Endothelial cell of umbilical vein (primary cell): ENCODE results near the gene SLC7A7. TPM values are rescaled to one million over a fixed set of nuclear protein-coding genes. Genes with fewer than 3 reads are reported as not detected.
A peak's percentile ranks its signal among the peaks of the same experiment; 100 is the strongest.

Experiments used
- BruUV-seq: library from RNA; stranded (reverse); fragments of 400-500 nt; replicated peaks from 2 replicates; lab custom pipeline; 2021; lab: Mats Ljungman, UMichigan
- CTCF ChIA-PET: fragments of 300-600, 350-600 bp; sonication (Branson Sonifier 250); formaldehyde crosslinking; loops from one replicate; lab custom pipeline; 2021; ENCODE audit warnings: antibody characterized with exemption, inconsistent platforms; lab: Charles Lee
- POLR2A ChIA-PET: fragments of 300-600, 350-600 bp; sonication (Branson Sonifier 250); formaldehyde crosslinking; loops from one replicate; lab custom pipeline; 2021; ENCODE audit warnings: antibody characterized with exemption, inconsistent platforms; lab: Charles Lee
- DNase-seq: peaks from one replicate; pipeline ENCODE4 v3.0.0-alpha.2; 2011; ENCODE audit warnings: low read depth, low spot score
- FAIRE-seq: peaks from 2 replicates; lab custom pipeline; 2011; peaks lifted over from hg19 to GRCh38; lab: Jason Lieb, UNC
- H2AFZ ChIP-seq: 2 replicates; pipeline ENCODE4 v1.6.0; 2012; ENCODE audit warnings: low read depth, low read length, control low read depth, inconsistent platforms
- H3K27ac ChIP-seq: 2 replicates; pipeline ENCODE4 v1.5.1; 2011; ENCODE audit warnings: low read depth, mild to moderate bottlenecking, control low read depth, low read length, moderate library complexity; ENCODE audit not compliant: insufficient read depth
- H3K27me3 ChIP-seq, 2 experiments: 2 replicates each; pipeline versions ENCODE4 v1.6.0 to v1.6.1; 2011; ENCODE audit warnings: low read length in 2 of 2, mixed read lengths in 1 of 2; ENCODE audit not compliant: control insufficient read depth in 2 of 2, insufficient read depth in 2 of 2
- H3K36me3 ChIP-seq, 2 experiments: 2 replicates in 1 of 2; 3 replicates in 1 of 2; pipeline ENCODE4 v1.5.1; 2011; ENCODE audit warnings: low read length in 2 of 2, mild to moderate bottlenecking in 1 of 2, moderate library complexity in 1 of 2; ENCODE audit not compliant: control insufficient read depth in 2 of 2, insufficient read depth in 2 of 2; ENCODE audit errors: extremely low read depth in 1 of 2
- H3K4me1 ChIP-seq: 3 replicates; pipeline ENCODE4 v1.5.1; 2011; ENCODE audit warnings: mild to moderate bottlenecking, low read length; ENCODE audit not compliant: control insufficient read depth, insufficient read depth; ENCODE audit errors: extremely low read depth
- H3K4me2 ChIP-seq: 2 replicates; pipeline ENCODE4 v1.6.1; 2011; ENCODE audit warnings: low read length, control low read depth, mixed read lengths; ENCODE audit not compliant: insufficient read depth
- H3K4me3 ChIP-seq, 3 experiments: fragments of 200-600 bp in 1 of 3; sonication (generic), shearing (Covaris generic) in 1 of 3; replicated peaks in 1 of 3; 2 replicates each; pipeline ENCODE4 v1.5.1; 2011 to 2016; ENCODE audit warnings: control low read depth in 3 of 3, low read length in 3 of 3, mild to moderate bottlenecking in 2 of 3, inconsistent platforms in 1 of 3, low read depth in 1 of 3, moderate library complexity in 1 of 3; ENCODE audit not compliant: insufficient read depth in 1 of 3
- H3K79me2 ChIP-seq: 2 replicates; pipeline ENCODE4 v1.6.0; 2012; ENCODE audit warnings: low read length, inconsistent platforms; ENCODE audit not compliant: control insufficient read depth, insufficient read depth
- H3K9ac ChIP-seq: replicated peaks from 2 replicates; pipeline ENCODE3; 2011; ENCODE audit warnings: low read length, control low read depth; ENCODE audit not compliant: insufficient read depth; ENCODE audit errors: extremely low read depth
- H3K9me1 ChIP-seq: replicated peaks from 3 replicates; pipeline ENCODE4 v1.6.0; 2011; ENCODE audit warnings: mild to moderate bottlenecking, low read length; ENCODE audit not compliant: control insufficient read depth, insufficient read depth; ENCODE audit errors: extremely low read depth
- H3K9me3 ChIP-seq: replicated peaks from 2 replicates; pipeline ENCODE4 v1.5.1; 2012; ENCODE audit warnings: low read length, inconsistent platforms; ENCODE audit not compliant: control insufficient read depth, insufficient read depth
- H4K20me1 ChIP-seq: replicated peaks from 2 replicates; pipeline ENCODE3; 2011; ENCODE audit warnings: mild to moderate bottlenecking, low read length; ENCODE audit not compliant: control insufficient read depth, insufficient read depth; ENCODE audit errors: extremely low read depth
- EZH2 ChIP-seq: IDR thresholded peaks from 2 replicates; pipeline ENCODE4 v1.6.1; 2012; ENCODE audit warnings: borderline replicate concordance, low read depth, mild to moderate bottlenecking, moderate library complexity, low read length, inconsistent platforms; ENCODE audit not compliant: severe bottlenecking
- FOS ChIP-seq: IDR thresholded peaks from 2 replicates; pipeline ENCODE4 v1.6.1; 2011; ENCODE audit warnings: mild to moderate bottlenecking, low read length, moderate library complexity, borderline replicate concordance; ENCODE audit not compliant: insufficient read depth
- GATA2 ChIP-seq: IDR thresholded peaks from 2 replicates; pipeline ENCODE4 v1.7.0; 2011; ENCODE audit warnings: low read depth, mild to moderate bottlenecking, moderate library complexity, mixed read lengths, low read length; ENCODE audit not compliant: insufficient read length, insufficient read depth
- MYC ChIP-seq: IDR thresholded peaks from one replicate; pipeline ENCODE4 v1.6.1; 2011; ENCODE audit warnings: mild to moderate bottlenecking, low read depth, low read length
- POLR2A ChIP-seq: IDR thresholded peaks from 2 replicates; pipeline ENCODE4 v1.6.1; 2012; ENCODE audit warnings: low read depth, mild to moderate bottlenecking, control low read depth, low read length
- dilution Hi-C: fragments of 300-500 bp; cut with MboI; formaldehyde crosslinking; loops from one replicate; pipeline ENCODE4 v1.15.0; 2019; ENCODE audit warnings: low sequenced_read_pairs; ENCODE audit not compliant: extremely low pct_ligation_motif_present
- intact Hi-C: fragments of 100-400 bp; cut with micrococcal nuclease; formaldehyde crosslinking; loops from one replicate; pipeline ENCODE4 v1.10.0; 2022
- polyA plus RNA-seq, 4 experiments: library from polyadenylated mRNA; depleted of rRNA in 3 of 4; stranded (reverse) in 3 of 4; unstranded in 1 of 4; fragments of >200 nt; gene quantifications; 2 replicates each; pipeline versions ENCODE4 v1.2.1 to v1.2.3, GENCODE V29; 2011 to 2012; ENCODE audit warnings: missing spikeins in 1 of 4
- total RNA-seq: library from RNA; stranded (reverse); gene quantifications from 2 replicates; pipeline ENCODE4 v1.2.3, GENCODE V29; 2021
- TF ChIP-seq, protein P1 (sequence below), 2 donors: IDR thresholded peaks; 1 replicate in 1 of 2; 2 replicates in 1 of 2; pipeline ENCODE4 v1.5.1; 2011; ENCODE audit warnings: low read length in 2 of 2, mild to moderate bottlenecking in 2 of 2, moderate library complexity in 2 of 2, control low read depth in 1 of 2, inconsistent platforms in 1 of 2, low read depth in 1 of 2; ENCODE audit not compliant: insufficient read depth in 1 of 2; ENCODE audit errors: extremely low read depth in 1 of 2

Gene SLC7A7
- total and polyA plus RNA-seq, 2 donors (not counting 3 experiments of a cell fraction or from before 2014, with no cell fraction given): 22.5 to 94.0 TPM

DNA sequence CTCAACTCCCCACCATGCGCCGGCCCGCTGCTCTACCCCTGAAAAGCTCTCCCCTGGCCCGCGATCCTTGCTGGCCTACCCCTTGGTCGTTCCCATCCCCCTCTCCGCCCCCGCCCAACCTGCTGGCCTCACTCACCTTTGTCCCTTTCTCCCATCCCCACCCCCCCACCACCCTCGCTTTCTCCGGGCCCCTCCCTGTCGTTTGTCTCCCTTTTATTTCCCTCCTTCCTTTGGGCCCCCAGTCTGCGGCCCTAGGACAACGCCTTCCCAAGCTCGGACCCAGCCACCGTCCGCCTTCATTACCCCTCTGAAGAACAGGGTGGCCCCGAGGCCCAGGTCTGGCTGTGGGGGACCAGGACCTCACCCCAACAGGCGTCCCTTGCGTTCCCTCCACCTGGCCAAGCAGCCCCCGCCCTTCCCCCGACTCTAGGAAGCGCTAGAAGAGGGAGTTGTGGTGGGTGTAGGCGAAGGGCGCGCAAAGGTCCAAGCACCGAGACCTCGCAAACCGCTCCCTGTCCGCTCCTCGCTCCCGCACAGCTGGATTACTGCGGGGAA lies 6.9 kb upstream of the SLC7A7 start:
- H2AFZ ChIP-seq: peak overlapping the region; percentile 72
- TF ChIP-seq FOS (no peak), POLR2A (no peak), GATA2 (no peak), EZH2 (no peak), MYC (no peak)
- TF ChIP-seq, protein P1, sequence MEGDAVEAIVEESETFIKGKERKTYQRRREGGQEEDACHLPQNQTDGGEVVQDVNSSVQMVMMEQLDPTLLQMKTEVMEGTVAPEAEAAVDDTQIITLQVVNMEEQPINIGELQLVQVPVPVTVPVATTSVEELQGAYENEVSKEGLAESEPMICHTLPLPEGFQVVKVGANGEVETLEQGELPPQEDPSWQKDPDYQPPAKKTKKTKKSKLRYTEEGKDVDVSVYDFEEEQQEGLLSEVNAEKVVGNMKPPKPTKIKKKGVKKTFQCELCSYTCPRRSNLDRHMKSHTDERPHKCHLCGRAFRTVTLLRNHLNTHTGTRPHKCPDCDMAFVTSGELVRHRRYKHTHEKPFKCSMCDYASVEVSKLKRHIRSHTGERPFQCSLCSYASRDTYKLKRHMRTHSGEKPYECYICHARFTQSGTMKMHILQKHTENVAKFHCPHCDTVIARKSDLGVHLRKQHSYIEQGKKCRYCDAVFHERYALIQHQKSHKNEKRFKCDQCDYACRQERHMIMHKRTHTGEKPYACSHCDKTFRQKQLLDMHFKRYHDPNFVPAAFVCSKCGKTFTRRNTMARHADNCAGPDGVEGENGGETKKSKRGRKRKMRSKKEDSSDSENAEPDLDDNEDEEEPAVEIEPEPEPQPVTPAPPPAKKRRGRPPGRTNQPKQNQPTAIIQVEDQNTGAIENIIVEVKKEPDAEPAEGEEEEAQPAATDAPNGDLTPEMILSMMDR (IDR thresholded peaks at IDR 0.05; ENCODE audit: extremely low read depth in 1 of 2, insufficient read depth in 1 of 2, low read depth in 1 of 2, low read length in 2 of 2): no peak
- H3K4me3 ChIP-seq: peak overlapping the region in 1 of 3 experiments; percentile 32
- H3K36me3 ChIP-seq: no peaks in the 10 kb centered on the region
- H3K27ac ChIP-seq: peak overlapping the region; percentile 52
- BruUV-seq: no TSS peak
- H3K9ac ChIP-seq: peak overlapping the region; percentile 40
- H3K9me3 ChIP-seq: no peaks in the 10 kb centered on the region
- H4K20me1 ChIP-seq: no peaks in the 10 kb centered on the region
- H3K9me1 ChIP-seq: no peaks in the 10 kb centered on the region
- peak overlapping the region; percentile 30 for H3K4me2 ChIP-seq
- DNase-seq (no peak), FAIRE-seq (peak; percentile 31)
- H3K79me2 ChIP-seq: no peaks in the 10 kb centered on the region
- dilution Hi-C loops: no loop called here
- no peaks in the 10 kb centered on the region for H3K27me3 ChIP-seq
- intact Hi-C loops: loop anchor here (1.0 to 10.0 kb wide), 4 partner anchors 97 to 265 kb away; partner anchors contain the start of genes CDH24 and RBM23
- POLR2A ChIA-PET: interaction anchor here (0.7 to 1.8 kb wide), 6 partner anchors 29 to 168 kb away, joined by 3 to 15 read pairs (median 4); partner anchors contain the start of genes OXA1L and REM2
- CTCF ChIA-PET: interaction anchor here (0.6 to 6.9 kb wide), 34 partner anchors 12 to 432 kb away, joined by 3 to 313 read pairs (median 7); partner anchors contain the start of genes ABHD4, AJUBA, LRP10 and MMP14
- peaks cover 50% of the 10 kb centered on the region for H3K4me1 ChIP-seq
